ENCODE measurements around the gene ZC2HC1C. TPM values are rescaled to one million over a fixed set of nuclear protein-coding genes. Genes with fewer than 3 reads are reported as not detected.

Gene ZC2HC1C
- total and polyA plus RNA-seq, 10 of the 15 experiments (the other 5 are each of a cell fraction or from before 2014, with no cell fraction given): 0.92 to 3.7 (median 1.6) TPM

DNA sequence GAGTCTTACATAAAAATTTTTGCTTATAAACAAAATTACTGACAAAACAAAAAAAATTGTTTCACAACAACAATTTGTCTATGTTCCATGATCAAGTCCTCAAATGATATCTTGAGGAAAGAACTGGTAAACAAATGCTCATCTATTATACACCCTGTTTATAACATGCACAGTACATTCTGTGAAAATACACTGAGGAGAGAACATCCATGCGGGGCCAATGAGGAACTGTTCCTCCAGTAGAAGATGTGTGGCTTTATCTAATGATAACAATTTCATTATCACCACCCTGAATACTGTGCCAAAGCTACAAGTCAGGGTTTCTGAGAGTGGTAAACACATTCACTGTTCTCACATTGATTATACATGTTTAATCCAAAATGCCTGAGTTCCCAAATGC is 28.9 kb upstream of the ZC2HC1C start:
- RAD21 ChIA-PET (ENCODE audit: unreplicated experiment): interaction anchor here (0.6 to 1.2 kb wide), 2 partner anchors 38 to 94 kb away, joined by 3 to 4 read pairs; partner anchors contain the start of gene EIF2B2
- Histone ChIP-seq H3K9ac (ENCODE audit: control insufficient read depth, insufficient read depth, low read length) (no peak overlapping the region), H3K4me1 (ENCODE audit: control insufficient read depth, insufficient read depth, low read length) (no peaks in the 10 kb centered on the region), H3K27me3 (replicated peaks in 1 of 2; ENCODE audit: control insufficient read depth in 2 of 2, insufficient read depth in 2 of 2, low read length in 1 of 2) (no peaks in the 10 kb centered on the region), H2AFZ (ENCODE audit: control insufficient read depth, low read depth, low read length) (no peak overlapping the region), H4K20me1 (ENCODE audit: control insufficient read depth, insufficient read depth) (no peaks in the 10 kb centered on the region), H3K4me2 (ENCODE audit: control insufficient read depth, insufficient read depth) (no peak overlapping the region), H3K79me2 (ENCODE audit: control insufficient read depth, insufficient read depth, low read length) (peaks cover 2% of the 10 kb centered on the region), H3K9me3 (replicated peaks; ENCODE audit: control insufficient read depth, insufficient read depth, low read length) (no peaks in the 10 kb centered on the region), H3K27ac (ENCODE audit: control insufficient read depth, insufficient read depth) (no peak overlapping the region), H3K36me3 (ENCODE audit: control insufficient read depth in 2 of 2, insufficient read depth in 2 of 2, low read length in 1 of 2) (peaks cover 0 to 8% of the 10 kb centered on the region in 2 experiments; a peak in 2 of 4 replicates), H3K4me3 (no peak overlapping the region)
- POLR2A ChIA-PET: interaction anchor here (0.5 kb wide), 1 partner anchor 13 kb away, joined by 4 read pairs; no protein-coding TSS in a partner anchor
- SMC1A ChIA-PET (ENCODE audit: uncharacterized antibody, unreplicated experiment): no interaction called here
- FAIRE-seq: no peak
- ATAC-seq: no peak
- 100% methylated on average over 1 of the region's 1 CpG for WGBS (ENCODE audit: insufficient coverage, insufficient replicate concordance, low lambda C conversion rate, missing lambda C conversion rate)
- intact Hi-C loops (cut with micrococcal nuclease; ENCODE audit: unreplicated experiment): no loop called here
- in situ Hi-C loops (cut with MboI): no loop called here
- no peak for DNase-seq (ENCODE audit: low read depth, low spot score)
- CTCF ChIA-PET: interaction anchor here (0.8 kb wide), 1 partner anchor 9 kb away, joined by 3 read pairs; no protein-coding TSS in a partner anchor
- no TSS peak for BruUV-seq (replicated peaks)
- TF ChIP-seq, protein P1, sequence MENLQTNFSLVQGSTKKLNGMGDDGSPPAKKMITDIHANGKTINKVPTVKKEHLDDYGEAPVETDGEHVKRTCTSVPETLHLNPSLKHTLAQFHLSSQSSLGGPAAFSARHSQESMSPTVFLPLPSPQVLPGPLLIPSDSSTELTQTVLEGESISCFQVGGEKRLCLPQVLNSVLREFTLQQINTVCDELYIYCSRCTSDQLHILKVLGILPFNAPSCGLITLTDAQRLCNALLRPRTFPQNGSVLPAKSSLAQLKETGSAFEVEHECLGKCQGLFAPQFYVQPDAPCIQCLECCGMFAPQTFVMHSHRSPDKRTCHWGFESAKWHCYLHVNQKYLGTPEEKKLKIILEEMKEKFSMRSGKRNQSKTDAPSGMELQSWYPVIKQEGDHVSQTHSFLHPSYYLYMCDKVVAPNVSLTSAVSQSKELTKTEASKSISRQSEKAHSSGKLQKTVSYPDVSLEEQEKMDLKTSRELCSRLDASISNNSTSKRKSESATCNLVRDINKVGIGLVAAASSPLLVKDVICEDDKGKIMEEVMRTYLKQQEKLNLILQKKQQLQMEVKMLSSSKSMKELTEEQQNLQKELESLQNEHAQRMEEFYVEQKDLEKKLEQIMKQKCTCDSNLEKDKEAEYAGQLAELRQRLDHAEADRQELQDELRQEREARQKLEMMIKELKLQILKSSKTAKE (IDR thresholded peaks at IDR 0.05; ENCODE audit: low read depth, poor library complexity, severe bottlenecking): no peak
- TF ChIP-seq KAT2A (conservative IDR thresholded peaks at IDR 0.05; ENCODE audit: control insufficient read depth, low read depth, low read length) (no peak), DPF2 (IDR thresholded peaks at IDR 0.05) (no peak), HDAC2 (IDR thresholded peaks at IDR 0.05) (no peak), RCOR1 (conservative IDR thresholded peaks at IDR 0.05; ENCODE audit: low read depth, low read length) (no peak), ZNF24 (IDR thresholded peaks at IDR 0.05) (no peak), MEF2B (IDR thresholded peaks at IDR 0.05; ENCODE audit: partially characterized antibody, poor library complexity, severe bottlenecking) (no peak), RB1 (IDR thresholded peaks at IDR 0.05; ENCODE audit: borderline replicate concordance) (no peak), BHLHE40 (IDR thresholded peaks at IDR 0.05; ENCODE audit: borderline replicate concordance in 1 of 2, low read depth in 2 of 2, low read length in 1 of 2) (no peak), ESRRA (IDR thresholded peaks at IDR 0.05; ENCODE audit: low read length) (no peak)
- TF ChIP-seq, protein P2, sequence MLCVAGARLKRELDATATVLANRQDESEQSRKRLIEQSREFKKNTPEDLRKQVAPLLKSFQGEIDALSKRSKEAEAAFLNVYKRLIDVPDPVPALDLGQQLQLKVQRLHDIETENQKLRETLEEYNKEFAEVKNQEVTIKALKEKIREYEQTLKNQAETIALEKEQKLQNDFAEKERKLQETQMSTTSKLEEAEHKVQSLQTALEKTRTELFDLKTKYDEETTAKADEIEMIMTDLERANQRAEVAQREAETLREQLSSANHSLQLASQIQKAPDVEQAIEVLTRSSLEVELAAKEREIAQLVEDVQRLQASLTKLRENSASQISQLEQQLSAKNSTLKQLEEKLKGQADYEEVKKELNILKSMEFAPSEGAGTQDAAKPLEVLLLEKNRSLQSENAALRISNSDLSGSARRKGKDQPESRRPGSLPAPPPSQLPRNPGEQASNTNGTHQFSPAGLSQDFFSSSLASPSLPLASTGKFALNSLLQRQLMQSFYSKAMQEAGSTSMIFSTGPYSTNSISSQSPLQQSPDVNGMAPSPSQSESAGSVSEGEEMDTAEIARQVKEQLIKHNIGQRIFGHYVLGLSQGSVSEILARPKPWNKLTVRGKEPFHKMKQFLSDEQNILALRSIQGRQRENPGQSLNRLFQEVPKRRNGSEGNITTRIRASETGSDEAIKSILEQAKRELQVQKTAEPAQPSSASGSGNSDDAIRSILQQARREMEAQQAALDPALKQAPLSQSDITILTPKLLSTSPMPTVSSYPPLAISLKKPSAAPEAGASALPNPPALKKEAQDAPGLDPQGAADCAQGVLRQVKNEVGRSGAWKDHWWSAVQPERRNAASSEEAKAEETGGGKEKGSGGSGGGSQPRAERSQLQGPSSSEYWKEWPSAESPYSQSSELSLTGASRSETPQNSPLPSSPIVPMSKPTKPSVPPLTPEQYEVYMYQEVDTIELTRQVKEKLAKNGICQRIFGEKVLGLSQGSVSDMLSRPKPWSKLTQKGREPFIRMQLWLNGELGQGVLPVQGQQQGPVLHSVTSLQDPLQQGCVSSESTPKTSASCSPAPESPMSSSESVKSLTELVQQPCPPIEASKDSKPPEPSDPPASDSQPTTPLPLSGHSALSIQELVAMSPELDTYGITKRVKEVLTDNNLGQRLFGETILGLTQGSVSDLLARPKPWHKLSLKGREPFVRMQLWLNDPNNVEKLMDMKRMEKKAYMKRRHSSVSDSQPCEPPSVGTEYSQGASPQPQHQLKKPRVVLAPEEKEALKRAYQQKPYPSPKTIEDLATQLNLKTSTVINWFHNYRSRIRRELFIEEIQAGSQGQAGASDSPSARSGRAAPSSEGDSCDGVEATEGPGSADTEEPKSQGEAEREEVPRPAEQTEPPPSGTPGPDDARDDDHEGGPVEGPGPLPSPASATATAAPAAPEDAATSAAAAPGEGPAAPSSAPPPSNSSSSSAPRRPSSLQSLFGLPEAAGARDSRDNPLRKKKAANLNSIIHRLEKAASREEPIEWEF (IDR thresholded peaks at IDR 0.05; ENCODE audit: insufficient replicate concordance, low read depth, low read length): no peak
- TF ChIP-seq, protein P3, sequence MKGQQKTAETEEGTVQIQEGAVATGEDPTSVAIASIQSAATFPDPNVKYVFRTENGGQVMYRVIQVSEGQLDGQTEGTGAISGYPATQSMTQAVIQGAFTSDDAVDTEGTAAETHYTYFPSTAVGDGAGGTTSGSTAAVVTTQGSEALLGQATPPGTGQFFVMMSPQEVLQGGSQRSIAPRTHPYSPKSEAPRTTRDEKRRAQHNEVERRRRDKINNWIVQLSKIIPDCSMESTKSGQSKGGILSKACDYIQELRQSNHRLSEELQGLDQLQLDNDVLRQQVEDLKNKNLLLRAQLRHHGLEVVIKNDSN (IDR thresholded peaks at IDR 0.05; ENCODE audit: borderline replicate concordance, extremely low read length, insufficient read depth, low read depth, low read length): no peak
- TF ChIP-seq, protein P4, sequence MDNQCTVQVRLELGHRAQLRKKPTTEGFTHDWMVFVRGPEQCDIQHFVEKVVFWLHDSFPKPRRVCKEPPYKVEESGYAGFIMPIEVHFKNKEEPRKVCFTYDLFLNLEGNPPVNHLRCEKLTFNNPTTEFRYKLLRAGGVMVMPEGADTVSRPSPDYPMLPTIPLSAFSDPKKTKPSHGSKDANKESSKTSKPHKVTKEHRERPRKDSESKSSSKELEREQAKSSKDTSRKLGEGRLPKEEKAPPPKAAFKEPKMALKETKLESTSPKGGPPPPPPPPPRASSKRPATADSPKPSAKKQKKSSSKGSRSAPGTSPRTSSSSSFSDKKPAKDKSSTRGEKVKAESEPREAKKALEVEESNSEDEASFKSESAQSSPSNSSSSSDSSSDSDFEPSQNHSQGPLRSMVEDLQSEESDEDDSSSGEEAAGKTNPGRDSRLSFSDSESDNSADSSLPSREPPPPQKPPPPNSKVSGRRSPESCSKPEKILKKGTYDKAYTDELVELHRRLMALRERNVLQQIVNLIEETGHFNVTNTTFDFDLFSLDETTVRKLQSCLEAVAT (IDR thresholded peaks at IDR 0.05): no peak

All from GM12878 (cell line).